ENCODE measurements around the gene RHOG. TPM values are rescaled to one million over a fixed set of nuclear protein-coding genes. Genes with fewer than 3 reads are reported as not detected.

Gene RHOG
- total RNA-seq, 1 donor from 2014 or later, result 5.5 TPM

- FAIRE-seq (no peak), DNase-seq (ENCODE audit: low read depth) (no peak)
- H3K36me3 ChIP-seq (ENCODE audit: control insufficient read depth, insufficient read depth, low read length), result no peaks in the 10 kb centered on the region
- no peak overlapping the region for H3K4me3 ChIP-seq (ENCODE audit: low read depth, low read length)
- no peak for TF ChIP-seq CTCF (IDR thresholded peaks at IDR 0.05; ENCODE audit: insufficient read depth, low read length, severe bottlenecking)
- no peaks in the 10 kb centered on the region for H3K27me3 ChIP-seq (ENCODE audit: control insufficient read depth, insufficient read depth, low read length)
Observed at GRCh38 chr11:3876613-3877012, 35.9 kb upstream of the RHOG start.

- no peak for FAIRE-seq
Observed at GRCh38 chr11:3873712-3874349, 33.1 kb upstream of the RHOG start.

GRCh38 chr11:3867209-3868091 is 26.7 kb upstream of the RHOG start:
- Histone ChIP-seq H3K36me3 (ENCODE audit: control insufficient read depth, insufficient read depth, low read length) (no peaks in the 10 kb centered on the region), H3K4me3 (ENCODE audit: low read depth, low read length) (no peak overlapping the region), H3K27me3 (ENCODE audit: control insufficient read depth, insufficient read depth, low read length) (no peaks in the 10 kb centered on the region)
- peak; percentile 69 for DNase-seq (ENCODE audit: low read depth)
- FAIRE-seq, result no peak
- no peak for TF ChIP-seq CTCF (IDR thresholded peaks at IDR 0.05; ENCODE audit: insufficient read depth, low read length, severe bottlenecking)

More at GRCh38 chr11:3873712-3874349, 33.1 kb upstream of the RHOG start:
- DNase-seq (ENCODE audit: low read depth), result no peak
- Histone ChIP-seq H3K27me3 (ENCODE audit: control insufficient read depth, insufficient read depth, low read length) (no peaks in the 10 kb centered on the region), H3K36me3 (ENCODE audit: control insufficient read depth, insufficient read depth, low read length) (no peaks in the 10 kb centered on the region), H3K4me3 (ENCODE audit: low read depth, low read length) (no peak overlapping the region)
- no peak for TF ChIP-seq CTCF (IDR thresholded peaks at IDR 0.05; ENCODE audit: insufficient read depth, low read length, severe bottlenecking)

- DNase-seq (ENCODE audit: low read depth) (no peak), FAIRE-seq (no peak)
- Histone ChIP-seq H3K4me3 (ENCODE audit: low read depth, low read length) (no peak overlapping the region), H3K36me3 (ENCODE audit: control insufficient read depth, insufficient read depth, low read length) (no peaks in the 10 kb centered on the region), H3K27me3 (ENCODE audit: control insufficient read depth, insufficient read depth, low read length) (no peaks in the 10 kb centered on the region)
- TF ChIP-seq CTCF (IDR thresholded peaks at IDR 0.05; ENCODE audit: insufficient read depth, low read length, severe bottlenecking), result no peak
Observed at GRCh38 chr11:3866836-3867208, 26.1 kb upstream of the RHOG start.

- no peaks in the 10 kb centered on the region for H3K36me3 ChIP-seq (ENCODE audit: control insufficient read depth, insufficient read depth, low read length)
- H3K4me3 ChIP-seq (ENCODE audit: low read depth, low read length), result no peak overlapping the region
- no peak for FAIRE-seq
Observed at GRCh38 chr11:3866206-3866605, 25.4 kb upstream of the RHOG start.

More at GRCh38 chr11:3866206-3866605, 25.4 kb upstream of the RHOG start:
- no peak for TF ChIP-seq CTCF (IDR thresholded peaks at IDR 0.05; ENCODE audit: insufficient read depth, low read length, severe bottlenecking)
- no peaks in the 10 kb centered on the region for H3K27me3 ChIP-seq (ENCODE audit: control insufficient read depth, insufficient read depth, low read length)
- DNase-seq (ENCODE audit: low read depth), result peak; percentile 34

Data from bronchial epithelial cell (primary cell).